Measurements from ENCODE around the gene LRRC8D. TPM values are rescaled to one million over a fixed set of nuclear protein-coding genes. Genes with fewer than 3 reads are reported as not detected.

Gene LRRC8D
- total RNA-seq, 2 donors from 2014 or later, result 8.5 to 49.6 TPM

DNA sequence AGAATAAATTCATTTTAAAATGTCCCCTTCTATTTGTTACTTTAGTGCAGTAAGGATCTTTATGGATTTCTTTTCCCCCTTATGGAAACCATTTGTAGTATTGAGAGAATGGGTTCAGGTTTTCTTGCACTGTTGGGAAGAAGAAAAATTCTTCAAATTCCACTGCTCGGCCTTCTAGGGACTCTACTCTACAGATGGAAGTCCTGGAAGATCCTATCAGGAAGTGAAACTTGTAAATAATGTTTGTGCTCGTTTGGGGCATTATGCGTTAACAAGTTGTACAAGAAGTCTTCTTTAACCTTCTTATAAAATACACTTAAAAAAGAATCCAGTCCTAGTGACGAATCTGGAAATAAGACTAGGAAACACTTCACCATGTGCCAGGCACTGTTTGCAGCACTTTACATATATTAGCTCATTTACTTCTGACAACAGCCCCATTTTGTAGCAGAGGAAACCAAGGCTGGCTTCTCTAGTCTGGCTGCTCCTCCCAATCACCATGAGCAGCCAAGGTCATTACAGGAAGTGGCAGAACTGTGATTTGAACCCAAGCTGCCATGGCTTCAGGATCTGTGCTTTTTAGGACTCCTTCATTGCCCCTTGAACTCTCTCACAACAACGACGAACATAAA lies 11.8 kb downstream of the LRRC8D start:
- H3K9me3 ChIP-seq, result no peaks in the 10 kb centered on the region
- DNase-seq (ENCODE audit: low spot score), result no peak
- TF ChIP-seq POLR2A (IDR thresholded peaks at IDR 0.05) (no peak), POLR2AphosphoS5 (IDR thresholded peaks at IDR 0.05) (no peak)
- TF ChIP-seq, protein P1, sequence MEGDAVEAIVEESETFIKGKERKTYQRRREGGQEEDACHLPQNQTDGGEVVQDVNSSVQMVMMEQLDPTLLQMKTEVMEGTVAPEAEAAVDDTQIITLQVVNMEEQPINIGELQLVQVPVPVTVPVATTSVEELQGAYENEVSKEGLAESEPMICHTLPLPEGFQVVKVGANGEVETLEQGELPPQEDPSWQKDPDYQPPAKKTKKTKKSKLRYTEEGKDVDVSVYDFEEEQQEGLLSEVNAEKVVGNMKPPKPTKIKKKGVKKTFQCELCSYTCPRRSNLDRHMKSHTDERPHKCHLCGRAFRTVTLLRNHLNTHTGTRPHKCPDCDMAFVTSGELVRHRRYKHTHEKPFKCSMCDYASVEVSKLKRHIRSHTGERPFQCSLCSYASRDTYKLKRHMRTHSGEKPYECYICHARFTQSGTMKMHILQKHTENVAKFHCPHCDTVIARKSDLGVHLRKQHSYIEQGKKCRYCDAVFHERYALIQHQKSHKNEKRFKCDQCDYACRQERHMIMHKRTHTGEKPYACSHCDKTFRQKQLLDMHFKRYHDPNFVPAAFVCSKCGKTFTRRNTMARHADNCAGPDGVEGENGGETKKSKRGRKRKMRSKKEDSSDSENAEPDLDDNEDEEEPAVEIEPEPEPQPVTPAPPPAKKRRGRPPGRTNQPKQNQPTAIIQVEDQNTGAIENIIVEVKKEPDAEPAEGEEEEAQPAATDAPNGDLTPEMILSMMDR (IDR thresholded peaks at IDR 0.05), result no peak
- 54% methylated on average over 6 of the region's 6 CpGs for WGBS
- H3K4me3 ChIP-seq, result no peak overlapping the region
- H3K4me1 ChIP-seq (replicated peaks), result no peaks in the 10 kb centered on the region
- H3K27me3 ChIP-seq (replicated peaks; ENCODE audit: insufficient read depth), result peaks cover 2% of the 10 kb centered on the region
- no peaks in the 10 kb centered on the region for H3K36me3 ChIP-seq
- H3K27ac ChIP-seq, result no peak overlapping the region
- intact Hi-C loops (cut with DNase I), result no loop called here

DNA sequence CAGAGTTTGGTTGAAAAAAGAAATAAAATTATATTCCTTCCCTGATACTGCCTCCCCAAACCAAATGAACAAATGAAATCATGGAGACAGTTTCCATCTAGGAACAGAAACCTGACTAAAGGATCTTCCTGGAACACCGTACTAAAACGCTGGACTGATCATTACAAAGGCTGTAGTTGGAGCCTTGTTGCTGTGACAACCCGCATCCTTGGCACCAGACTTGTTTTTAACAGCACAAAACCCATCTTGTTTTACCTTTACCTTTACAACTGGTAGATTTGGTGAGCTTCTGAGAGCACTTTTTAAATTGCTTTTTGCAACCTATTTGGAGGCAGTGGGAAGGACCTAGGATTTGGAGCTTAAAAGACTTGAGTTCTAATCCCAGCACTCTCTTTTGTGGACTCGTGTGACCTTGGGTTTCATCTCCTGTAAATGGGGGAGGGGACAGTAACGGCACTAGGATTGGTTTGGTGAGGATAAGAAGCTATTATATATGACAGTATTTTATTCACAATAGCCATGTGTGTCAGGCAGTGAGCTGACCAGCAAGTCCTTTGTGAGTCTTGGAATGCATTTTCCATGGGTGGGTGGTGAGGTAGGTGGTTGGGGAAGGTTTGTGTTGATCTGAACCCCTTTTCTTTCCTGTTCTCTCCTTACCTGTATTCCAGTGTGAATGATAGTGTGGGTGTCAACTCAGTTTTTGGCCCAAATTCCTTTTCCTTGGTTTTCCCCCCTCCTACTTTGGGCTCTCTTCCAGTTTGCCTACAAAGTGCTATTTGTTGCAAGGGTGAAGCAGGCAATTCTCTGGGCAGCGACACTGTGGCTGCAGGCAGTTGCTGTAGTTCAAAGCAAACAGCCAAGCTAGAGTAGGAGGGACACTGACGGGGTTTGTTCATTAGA lies 12.6 kb downstream of the LRRC8D start:
- TF ChIP-seq, protein P1 (IDR thresholded peaks at IDR 0.05), result no peak
- no peak for TF ChIP-seq POLR2AphosphoS5 (IDR thresholded peaks at IDR 0.05)
- no peak for TF ChIP-seq POLR2A (IDR thresholded peaks at IDR 0.05)
- H3K4me3 ChIP-seq, result no peak overlapping the region
- H3K36me3 ChIP-seq, result no peaks in the 10 kb centered on the region
- peaks cover 2% of the 10 kb centered on the region for H3K27me3 ChIP-seq (replicated peaks; ENCODE audit: insufficient read depth)
- intact Hi-C loops (cut with DNase I), result no loop called here
- no peaks in the 10 kb centered on the region for H3K9me3 ChIP-seq
- no peaks in the 10 kb centered on the region for H3K4me1 ChIP-seq (replicated peaks)
- 62% methylated on average over 7 of the region's 7 CpGs for WGBS
- no peak for DNase-seq (ENCODE audit: low spot score)
- H3K27ac ChIP-seq, result no peak overlapping the region

DNA sequence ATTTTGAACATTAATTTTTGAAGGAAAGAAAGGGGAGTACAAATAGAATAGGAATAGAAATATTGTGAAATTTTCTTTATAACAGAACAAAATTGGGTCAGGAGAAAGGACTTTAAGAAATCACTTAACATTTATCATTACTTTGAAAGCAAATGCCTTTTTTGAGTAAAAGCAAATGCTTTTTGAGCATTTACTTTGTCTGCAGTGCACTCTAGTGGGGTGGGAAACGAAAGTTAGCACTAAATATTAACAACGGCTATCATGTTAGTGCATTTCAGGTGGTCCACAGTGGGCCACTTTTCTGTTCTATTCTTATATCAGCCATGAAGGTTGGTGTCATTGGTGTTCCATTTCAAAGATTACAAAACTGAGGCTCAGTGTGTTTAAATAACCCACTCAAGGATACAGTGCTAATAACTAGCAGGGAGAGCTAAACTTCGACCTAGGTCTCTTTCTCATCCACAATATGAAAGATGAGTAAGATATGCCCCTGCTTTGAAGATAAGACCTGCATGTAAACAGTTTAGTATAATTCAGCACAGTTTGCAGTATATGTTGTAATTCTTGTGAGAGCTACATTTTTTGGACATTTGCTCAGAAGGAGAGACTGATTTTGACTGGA lies 13.4 kb downstream of the LRRC8D start:
- Histone ChIP-seq H3K27ac (no peak overlapping the region), H3K4me3 (no peak overlapping the region), H3K27me3 (replicated peaks; ENCODE audit: insufficient read depth) (peaks cover 2% of the 10 kb centered on the region), H3K36me3 (no peaks in the 10 kb centered on the region), H3K9me3 (no peaks in the 10 kb centered on the region), H3K4me1 (replicated peaks) (no peaks in the 10 kb centered on the region)
- WGBS, result 64% methylated on average over 3 of the region's 3 CpGs
- no peak for DNase-seq (ENCODE audit: low spot score)
- TF ChIP-seq POLR2A (IDR thresholded peaks at IDR 0.05) (no peak), POLR2AphosphoS5 (IDR thresholded peaks at IDR 0.05) (no peak)
- TF ChIP-seq, protein P1 (IDR thresholded peaks at IDR 0.05), result no peak
- intact Hi-C loops (cut with DNase I), result no loop called here

DNA sequence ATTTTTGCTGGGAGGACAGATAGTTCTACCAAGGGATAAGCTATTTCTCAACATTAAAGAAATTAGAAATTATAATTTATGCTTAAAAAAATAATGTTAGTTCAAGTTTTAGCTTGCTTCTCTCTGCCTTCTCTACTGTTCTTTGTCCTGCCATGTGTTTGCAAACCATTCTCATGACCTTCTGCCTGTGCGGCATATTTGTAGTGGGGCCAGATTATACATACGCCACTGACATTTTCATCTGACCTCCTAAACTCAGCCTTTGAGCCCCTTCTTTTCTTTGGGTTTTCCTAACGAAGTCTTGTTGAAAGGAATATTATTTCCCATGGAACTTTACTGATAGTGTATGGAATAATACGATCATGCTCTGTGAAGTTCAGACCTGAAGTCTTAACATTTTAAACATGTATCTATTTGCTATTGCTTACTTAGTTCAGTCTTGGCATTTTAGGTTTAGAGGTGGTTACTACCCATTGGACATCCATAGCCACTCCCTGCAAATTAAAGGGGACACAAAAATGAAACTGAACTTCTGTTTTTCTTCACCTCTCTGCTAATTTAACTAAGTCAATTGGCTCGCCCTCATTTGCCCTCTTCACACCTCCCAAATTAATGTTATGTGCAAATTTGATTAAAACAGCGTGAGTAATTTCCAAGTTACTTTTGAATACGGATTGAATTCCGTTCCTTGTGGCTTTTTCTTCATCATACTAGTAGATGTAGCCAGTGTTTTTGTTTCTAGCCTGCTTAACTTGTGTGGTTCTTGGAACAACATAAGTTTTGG lies 15.6 kb downstream of the LRRC8D start:
- no peak overlapping the region for H3K4me3 ChIP-seq
- DNase-seq (ENCODE audit: low spot score), result no peak
- no peaks in the 10 kb centered on the region for H3K9me3 ChIP-seq
- WGBS, result 84% methylated on average over 8 of the region's 8 CpGs
- H3K36me3 ChIP-seq, result no peaks in the 10 kb centered on the region
- H3K27me3 ChIP-seq (replicated peaks; ENCODE audit: insufficient read depth), result peaks cover 2% of the 10 kb centered on the region
- no peak overlapping the region for H3K27ac ChIP-seq
- no peak for TF ChIP-seq POLR2A (IDR thresholded peaks at IDR 0.05)
- intact Hi-C loops (cut with DNase I), result no loop called here
- H3K4me1 ChIP-seq (replicated peaks), result no peaks in the 10 kb centered on the region

DNA sequence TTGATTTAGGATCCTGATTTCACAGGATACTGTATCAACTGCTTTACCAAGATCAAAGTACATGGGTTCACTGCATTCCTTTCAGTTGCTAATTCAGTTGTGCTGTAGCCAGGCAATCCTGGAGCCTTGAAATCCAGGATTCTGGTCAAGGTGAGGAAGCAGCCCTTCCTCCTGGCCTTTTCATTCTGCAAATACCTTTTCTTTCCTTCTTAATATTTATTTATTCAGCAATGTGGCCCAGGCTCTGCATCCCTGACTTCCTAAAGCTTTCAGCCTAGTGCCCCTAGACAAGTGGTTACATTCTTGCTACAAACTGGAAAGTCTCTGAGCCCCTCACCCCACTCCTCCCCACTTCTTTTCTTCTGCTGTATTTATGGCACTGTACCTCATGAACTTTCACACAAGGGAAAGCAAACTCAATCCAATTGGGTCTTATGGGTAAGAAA lies 16.2 kb downstream of the LRRC8D start:
- Histone ChIP-seq H3K27ac (no peak overlapping the region), H3K4me1 (replicated peaks) (no peaks in the 10 kb centered on the region), H3K4me3 (no peak overlapping the region), H3K27me3 (replicated peaks; ENCODE audit: insufficient read depth) (peaks cover 2% of the 10 kb centered on the region), H3K36me3 (no peaks in the 10 kb centered on the region), H3K9me3 (no peaks in the 10 kb centered on the region)
- TF ChIP-seq POLR2A (IDR thresholded peaks at IDR 0.05), result no peak
- TF ChIP-seq POLR2AphosphoS5 (IDR thresholded peaks at IDR 0.05), result no peak
- TF ChIP-seq, protein P1 (IDR thresholded peaks at IDR 0.05), result no peak
- DNase-seq (ENCODE audit: low spot score), result no peak
- intact Hi-C loops (cut with DNase I), result no loop called here
